ENCODE data around the gene STPG4.

GRCh38 chr2:47196499-47196898 is 41.4 kb upstream of the STPG4 start:
- no peak for TF ChIP-seq EZH2phosphoT487 (IDR thresholded peaks at IDR 0.05; ENCODE audit: low read length)
- TF ChIP-seq CTCF (IDR thresholded peaks at IDR 0.05; ENCODE audit: low read length), result no peak
- TF ChIP-seq EZH2 (optimal IDR thresholded peaks at IDR 0.05; ENCODE audit: low read depth, low read length), result no peak

Measured in MM.1S (cell line).